Skeletal muscle satellite cell (primary cell): ENCODE data around the gene ZBTB45.
"Not testable (repeated sequence)": the region's sequence is repeated elsewhere in the genome, so short reads cannot be mapped to it uniquely, and the experiment has no call there.

Experiments used
- H3K27me3 ChIP-seq: 2 replicates; pipeline ENCODE4 v1.7.0; 2013; ENCODE audit warnings: low read length; ENCODE audit not compliant: control insufficient read depth, insufficient read depth
- H3K36me3 ChIP-seq: 2 replicates; pipeline ENCODE4 v1.7.0; 2013; ENCODE audit warnings: mild to moderate bottlenecking, control low read depth, low read length; ENCODE audit not compliant: insufficient read depth
- H3K4me1 ChIP-seq: 2 replicates; pipeline ENCODE4 v1.7.0; 2013; ENCODE audit warnings: low read length; ENCODE audit not compliant: control insufficient read depth, insufficient read depth
- H3K4me2 ChIP-seq: 2 replicates; pipeline ENCODE4 v1.7.0; 2013; ENCODE audit warnings: mild to moderate bottlenecking, low read length
- H3K4me3 ChIP-seq: 2 replicates; pipeline ENCODE4 v1.7.0; 2013; ENCODE audit warnings: low read length
- H3K9ac ChIP-seq: 2 replicates; pipeline ENCODE4 v1.7.0; 2013; ENCODE audit warnings: mild to moderate bottlenecking, low read depth, low read length, moderate library complexity
- H3K9me3 ChIP-seq: replicated peaks from 2 replicates; pipeline ENCODE4 v1.7.0; 2013; ENCODE audit warnings: mild to moderate bottlenecking, control low read depth, low read length

Gene ZBTB45

GRCh38 chr19:58475714-58476497 is 43.7 kb downstream of the ZBTB45 start, which contains the start of gene ZNF446:
Gene ZNF446 (plus strand): TSS chr19:58476352. CDS start chr19:58477219, 867 bp downstream.
- Histone ChIP-seq H3K36me3 (peaks cover 31% of the 10 kb centered on the region), H3K9me3 (no peaks in the 10 kb centered on the region), H3K4me3 (peak within 1 kb of the TSS; percentile 78), H3K4me1 (peaks cover 19% of the 10 kb centered on the region), H3K4me2 (peak within 1 kb of the TSS; percentile 90), H3K9ac (peak within 1 kb of the TSS; percentile 81), H3K27me3 (no peaks in the 10 kb centered on the region)

GRCh38 chr19:58474997-58475713 is 44.5 kb downstream of the ZBTB45 start:
- Histone ChIP-seq H3K27me3 (no peaks in the 10 kb centered on the region), H3K9me3 (no peaks in the 10 kb centered on the region), H3K9ac (peak overlapping the region; percentile 81), H3K4me2 (peak overlapping the region; percentile 90), H3K4me1 (peaks cover 19% of the 10 kb centered on the region), H3K36me3 (peaks cover 28% of the 10 kb centered on the region), H3K4me3 (peak overlapping the region; percentile 78)

GRCh38 chr19:58474291-58474996 is 45.2 kb downstream of the ZBTB45 start:
- H3K9me3 ChIP-seq = no peaks in the 10 kb centered on the region
- H3K4me1 ChIP-seq = peaks cover 19% of the 10 kb centered on the region
- H3K36me3 ChIP-seq = peaks cover 31% of the 10 kb centered on the region
- no peak overlapping the region for H3K4me3 ChIP-seq
- no peaks in the 10 kb centered on the region for H3K27me3 ChIP-seq
- no peak overlapping the region for H3K9ac ChIP-seq
- H3K4me2 ChIP-seq = peak overlapping the region; percentile 90

- H3K4me1 ChIP-seq = peaks cover 19% of the 10 kb centered on the region
Measured at GRCh38 chr19:58473775-58474174, 45.8 kb downstream of the ZBTB45 start.

DNA sequence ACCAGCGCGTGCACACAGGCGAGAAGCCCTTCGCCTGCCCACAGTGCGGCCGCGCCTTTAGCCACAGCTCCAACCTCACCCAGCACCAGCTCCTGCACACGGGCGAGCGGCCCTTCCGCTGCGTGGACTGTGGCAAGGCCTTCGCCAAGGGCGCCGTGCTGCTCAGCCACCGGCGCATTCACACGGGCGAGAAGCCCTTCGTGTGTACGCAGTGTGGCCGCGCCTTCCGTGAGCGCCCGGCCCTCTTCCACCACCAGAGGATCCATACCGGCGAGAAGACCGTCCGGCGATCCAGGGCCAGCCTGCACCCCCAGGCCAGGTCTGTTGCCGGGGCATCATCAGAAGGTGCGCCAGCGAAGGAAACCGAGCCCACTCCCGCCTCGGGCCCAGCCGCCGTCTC is 47.9 kb downstream of the ZBTB45 start:
- Histone ChIP-seq H3K4me3 (no peak overlapping the region), H3K9ac (no peak overlapping the region), H3K4me1 (peaks cover 22% of the 10 kb centered on the region)

More at GRCh38 chr19:58473775-58474174, 45.8 kb downstream of the ZBTB45 start:
- Histone ChIP-seq H3K36me3 (peaks cover 32% of the 10 kb centered on the region), H3K4me2 (no peak overlapping the region), H3K27me3 (no peaks in the 10 kb centered on the region), H3K9ac (no peak overlapping the region), H3K9me3 (no peaks in the 10 kb centered on the region), H3K4me3 (no peak overlapping the region)

DNA sequence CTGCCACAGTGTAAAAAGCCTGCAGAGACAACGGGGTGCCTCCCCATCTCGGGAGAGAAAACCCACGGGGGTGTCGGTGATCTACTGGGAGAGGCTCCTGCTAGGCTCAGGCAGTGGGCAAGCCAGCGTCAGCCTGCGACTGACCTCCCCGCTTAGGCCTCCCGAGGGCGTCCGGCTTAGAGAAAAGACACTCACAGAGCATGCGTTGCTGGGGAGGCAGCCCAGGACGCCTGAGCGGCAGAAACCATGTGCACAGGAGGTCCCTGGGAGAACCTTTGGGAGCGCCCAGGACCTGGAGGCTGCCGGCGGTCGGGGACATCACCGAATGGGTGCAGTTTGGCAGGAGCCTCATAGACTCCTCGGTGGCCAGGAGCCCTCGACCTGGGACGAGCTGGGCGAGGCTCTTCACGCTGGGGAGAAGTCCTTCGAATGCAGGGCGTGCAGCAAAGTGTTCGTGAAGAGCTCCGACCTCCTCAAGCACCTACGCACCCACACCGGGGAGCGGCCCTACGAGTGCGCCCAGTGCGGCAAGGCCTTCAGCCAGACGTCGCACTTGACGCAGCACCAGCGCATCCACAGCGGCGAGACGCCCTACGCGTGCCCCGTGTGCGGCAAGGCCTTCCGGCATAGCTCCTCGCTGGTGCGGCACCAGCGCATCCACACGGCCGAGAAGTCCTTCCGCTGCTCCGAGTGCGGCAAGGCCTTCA is 48.6 kb downstream of the ZBTB45 start:
- not testable (repeated sequence) for H3K9ac ChIP-seq, H3K27me3 ChIP-seq, H3K4me2 ChIP-seq, H3K9me3 ChIP-seq, H3K4me3 ChIP-seq
- H3K36me3 ChIP-seq = peaks cover 29% of the 10 kb centered on the region
- peaks cover 22% of the 10 kb centered on the region for H3K4me1 ChIP-seq

More for the DNA sequence above, 47.9 kb downstream of the ZBTB45 start:
- Histone ChIP-seq H3K36me3 (peaks cover 29% of the 10 kb centered on the region), H3K9me3 (no peaks in the 10 kb centered on the region), H3K4me2 (no peak overlapping the region), H3K27me3 (no peaks in the 10 kb centered on the region)

DNA sequence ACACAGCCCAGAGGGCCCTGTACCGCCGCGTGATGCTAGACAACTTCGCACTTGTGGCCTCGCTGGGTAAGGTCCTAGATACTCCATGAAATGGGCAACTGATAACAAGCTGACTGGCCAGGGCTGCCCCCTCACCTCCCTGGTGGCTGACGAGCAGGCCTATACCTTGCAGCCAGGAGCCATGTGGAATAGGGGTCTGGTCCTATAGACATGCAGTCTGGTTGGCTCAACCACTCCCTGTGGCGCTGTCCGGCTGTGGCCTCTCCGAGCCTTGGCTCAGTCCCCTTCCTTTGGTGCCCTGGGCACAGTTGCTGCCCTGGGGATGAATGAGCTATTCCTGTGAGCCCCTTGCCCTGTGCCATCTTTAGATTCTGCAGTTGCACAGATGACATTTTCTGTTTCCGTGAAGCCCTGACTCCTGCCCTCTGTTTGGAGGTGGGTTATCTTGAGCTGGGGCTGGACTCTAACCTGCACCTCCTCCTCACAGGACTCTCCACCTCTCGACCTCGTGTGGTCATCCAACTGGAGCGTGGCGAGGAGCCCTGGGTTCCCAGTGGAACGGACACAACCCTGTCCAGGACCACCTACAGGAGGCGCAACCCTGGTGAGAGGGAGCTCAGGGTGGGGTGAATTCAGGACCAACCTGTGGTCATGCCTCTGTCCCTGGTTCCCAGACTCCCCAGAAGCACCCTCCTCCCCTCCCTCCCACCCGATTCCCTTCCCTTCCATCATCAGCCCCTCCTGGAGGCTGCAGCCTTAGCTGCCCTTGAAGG is 50.2 kb downstream of the ZBTB45 start:
- no peaks in the 10 kb centered on the region for H3K9me3 ChIP-seq
- H3K4me2 ChIP-seq = no peak overlapping the region
- no peak overlapping the region for H3K9ac ChIP-seq
- H3K4me3 ChIP-seq = no peak overlapping the region
- no peaks in the 10 kb centered on the region for H3K27me3 ChIP-seq
- H3K36me3 ChIP-seq = peaks cover 29% of the 10 kb centered on the region
- peaks cover 13% of the 10 kb centered on the region for H3K4me1 ChIP-seq

- peaks cover 13% of the 10 kb centered on the region for H3K4me1 ChIP-seq
- H3K4me3 ChIP-seq = peak overlapping the region; percentile 61
- peak overlapping the region; percentile 36 for H3K9ac ChIP-seq
Measured at GRCh38 chr19:58468216-58468839, 51.3 kb downstream of the ZBTB45 start.

DNA sequence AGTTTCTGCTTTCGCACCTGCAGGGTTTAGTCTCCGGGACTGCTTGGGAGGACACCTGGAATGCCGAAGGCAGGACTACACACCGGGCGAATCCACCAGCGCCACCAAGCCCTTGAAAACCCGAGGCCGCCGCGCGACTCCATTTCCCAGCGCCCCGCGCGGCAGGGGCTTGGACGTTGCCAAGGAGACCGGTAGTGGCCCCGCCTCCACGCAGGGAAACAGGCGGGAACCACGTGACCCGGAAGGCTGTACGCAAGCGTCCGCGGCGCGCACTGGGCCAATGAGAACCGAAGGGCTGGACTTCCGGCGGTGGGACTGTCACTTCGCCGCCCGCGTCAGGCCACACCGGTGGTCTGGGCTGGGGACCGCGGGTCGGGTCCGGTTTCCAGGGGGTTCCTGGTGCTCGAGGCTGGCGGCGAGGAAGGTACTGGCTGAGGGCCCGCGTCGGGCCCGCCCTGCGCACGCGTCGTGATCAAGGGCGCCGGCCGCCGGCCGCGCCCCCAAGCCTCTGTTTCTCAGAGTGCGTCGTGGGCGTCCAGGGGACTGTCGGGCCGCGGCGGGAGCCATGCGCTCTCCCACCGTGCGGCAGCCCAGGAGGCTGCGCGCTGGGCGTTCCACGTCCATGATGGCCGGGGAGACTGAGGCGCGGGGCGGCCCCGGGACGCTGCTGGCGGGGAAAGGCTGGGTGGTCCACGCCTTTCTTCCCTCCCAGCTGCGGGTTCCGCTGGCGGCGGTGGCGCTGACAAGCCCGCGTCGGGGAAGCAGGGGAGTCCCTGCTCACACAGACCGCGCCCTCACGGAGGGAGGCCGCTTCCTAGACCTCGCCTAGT is 52.6 kb downstream of the ZBTB45 start, which contains the start of gene ZNF324:
Gene ZNF324, plus strand, starts transcription at position 321 of the 830 bp plus-strand sequence. CDS start 2,106 bp downstream, outside the sequence.
- H3K4me1 ChIP-seq = peaks cover 13% of the 10 kb centered on the region

More at GRCh38 chr19:58468216-58468839, 51.3 kb downstream of the ZBTB45 start:
- no peaks in the 10 kb centered on the region for H3K27me3 ChIP-seq
- H3K36me3 ChIP-seq = peaks cover 25% of the 10 kb centered on the region
- peak overlapping the region; percentile 85 for H3K4me2 ChIP-seq
- H3K9me3 ChIP-seq = no peaks in the 10 kb centered on the region

More for the DNA sequence above, 52.6 kb downstream of the ZBTB45 start, which contains the start of gene ZNF324:
- peak within 1 kb of the TSS; percentile 95 for H3K9ac ChIP-seq
- H3K4me3 ChIP-seq = peak within 1 kb of the TSS; percentile 100
- peaks cover 11% of the 10 kb centered on the region for H3K36me3 ChIP-seq
- no peaks in the 10 kb centered on the region for H3K9me3 ChIP-seq
- no peaks in the 10 kb centered on the region for H3K27me3 ChIP-seq
- peak within 1 kb of the TSS; percentile 100 for H3K4me2 ChIP-seq
